Stomach (tissue), 4 donors: ENCODE data around the gene PRC1.

Experiments
- CTCF ChIP-seq, 7 experiments: fragments of 450-650 bp in 4 of 7; fragments of 200-600 bp in 3 of 7; sonication (generic) in 3 of 7; IDR thresholded peaks; one replicate each; pipeline ENCODE4 v1.5.1; 2016 to 2019; ENCODE audit warnings: antibody characterized with exemption in 7 of 7, control low read depth in 2 of 7, mild to moderate bottlenecking in 1 of 7
- EP300 ChIP-seq: sonication (generic); formaldehyde crosslinking; IDR thresholded peaks from one replicate; pipeline ENCODE4 v1.6.1; 2017; ENCODE audit warnings: antibody characterized with exemption
- POLR2A ChIP-seq, 4 donors: fragments of 450-650 bp; IDR thresholded peaks; one replicate each; pipeline ENCODE4 v1.6.1; 2016; ENCODE audit warnings: antibody characterized with exemption in 4 of 4, control low read depth in 2 of 4, mild to moderate bottlenecking in 1 of 4, moderate library complexity in 1 of 4
- POLR2AphosphoS5 ChIP-seq, 3 donors: sonication (generic); formaldehyde crosslinking; IDR thresholded peaks; one replicate each; pipeline ENCODE4 v1.6.1; 2016; ENCODE audit warnings: antibody characterized with exemption in 3 of 3

GRCh38 chr15:90916461-90916860 lies 77.9 kb downstream of the PRC1 start:
- no peak for TF ChIP-seq POLR2A (IDR thresholded peaks at IDR 0.05)
- TF ChIP-seq CTCF (IDR thresholded peaks at IDR 0.05), result no peak
- no peak for TF ChIP-seq EP300
- no peak for TF ChIP-seq POLR2AphosphoS5 (IDR thresholded peaks at IDR 0.05)
